GM12864 (cell line): Measurements from ENCODE around the gene PRRC2B.

Experiments used
- DNase-seq: peaks from one replicate; pipeline ENCODE4 v3.0.0-alpha.2; 2011; ENCODE audit warnings: low read depth
- H3K4me3 ChIP-seq: 2 replicates; pipeline ENCODE4 v1.5.1; 2011; ENCODE audit warnings: mild to moderate bottlenecking, low read depth, low read length, control low read depth
- CTCF ChIP-seq: IDR thresholded peaks from 2 replicates; pipeline ENCODE4 v1.5.1; 2011; ENCODE audit warnings: low read depth, mild to moderate bottlenecking, moderate library complexity, low read length, control low read depth, inconsistent platforms; ENCODE audit errors: missing control alignments

Gene PRRC2B

GRCh38 chr9:131419716-131420115 is 25.8 kb downstream of the PRRC2B start:
- no peak for DNase-seq
- H3K4me3 ChIP-seq, result no peak overlapping the region
- TF ChIP-seq CTCF, result no peak

GRCh38 chr9:131420980-131421624 is 27.2 kb downstream of the PRRC2B start:
- DNase-seq, result no peak
- no peak overlapping the region for H3K4me3 ChIP-seq
- no peak for TF ChIP-seq CTCF

- no peak overlapping the region for H3K4me3 ChIP-seq
- no peak for TF ChIP-seq CTCF
- no peak for DNase-seq
These were observed 27.8 kb downstream of the PRRC2B start for GRCh38 chr9:131421691-131422090.

- no peak overlapping the region for H3K4me3 ChIP-seq
- no peak for DNase-seq
- no peak for TF ChIP-seq CTCF
These were observed 28.4 kb downstream of the PRRC2B start for GRCh38 chr9:131422241-131422792.

GRCh38 chr9:131423171-131423581 is 29.3 kb downstream of the PRRC2B start:
- no peak for TF ChIP-seq CTCF
- no peak overlapping the region for H3K4me3 ChIP-seq
- DNase-seq, result peak; percentile 78

- no peak overlapping the region for H3K4me3 ChIP-seq
- no peak for TF ChIP-seq CTCF
- DNase-seq, result no peak
These were observed 32.7 kb downstream of the PRRC2B start for GRCh38 chr9:131426545-131426944.
